DMS 273 treated with DMSO at 0.1 percent for 48 hours (cell line): Measurements from ENCODE around the gene CCDC93.
"Not testable (repeated sequence)": the region's sequence is repeated elsewhere in the genome, so short reads cannot be mapped to it uniquely, and the experiment has no call there.

Experiments used
- DNase-seq: peaks from one replicate; lab custom pipeline; 2025; lab: John Stamatoyannopoulos, UW

The CCDC93 gene

GRCh38 chr2:118046634-118047210 lies 32.9 kb upstream of the CCDC93 start:
- DNase-seq, result no peak

DNA sequence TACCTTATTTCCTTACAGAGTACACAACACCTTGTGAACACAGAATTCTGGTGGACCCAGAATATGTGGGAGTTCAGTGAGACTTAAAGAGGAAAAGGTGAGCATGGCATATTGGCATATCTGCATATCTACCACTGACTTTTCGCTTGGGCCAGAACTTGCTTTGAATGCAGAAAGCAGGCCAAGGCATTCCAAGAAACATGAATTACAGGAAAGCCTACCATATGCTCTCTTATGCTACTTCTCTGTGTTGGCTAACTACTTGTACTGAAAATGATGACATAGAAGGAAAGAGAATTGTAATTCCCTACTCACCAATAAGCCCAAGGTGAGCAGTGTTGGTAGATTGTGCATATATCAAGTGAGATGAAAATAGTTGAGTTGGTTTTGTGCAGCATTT lies 31.4 kb upstream of the CCDC93 start:
- no peak for DNase-seq

DNA sequence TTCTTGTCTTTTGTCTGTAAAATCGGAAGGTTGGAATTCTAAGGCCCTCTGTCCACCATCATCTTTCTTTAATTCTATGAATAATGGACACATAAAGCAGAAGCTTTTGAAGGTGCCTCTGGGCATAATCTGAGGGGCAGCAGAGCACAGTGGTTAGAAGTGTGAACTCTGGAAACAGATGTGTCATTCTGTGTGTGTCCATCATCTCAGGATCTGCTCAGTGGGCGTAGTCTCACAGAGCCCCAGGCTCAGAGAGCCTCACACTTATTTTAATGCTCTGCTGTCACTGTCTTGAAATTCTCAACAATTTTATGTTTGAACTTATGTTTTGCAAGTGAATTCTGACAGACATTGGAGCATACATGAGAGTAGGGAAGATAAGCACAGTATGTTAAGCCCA lies 31.0 kb upstream of the CCDC93 start:
- DNase-seq, result no peak

DNA sequence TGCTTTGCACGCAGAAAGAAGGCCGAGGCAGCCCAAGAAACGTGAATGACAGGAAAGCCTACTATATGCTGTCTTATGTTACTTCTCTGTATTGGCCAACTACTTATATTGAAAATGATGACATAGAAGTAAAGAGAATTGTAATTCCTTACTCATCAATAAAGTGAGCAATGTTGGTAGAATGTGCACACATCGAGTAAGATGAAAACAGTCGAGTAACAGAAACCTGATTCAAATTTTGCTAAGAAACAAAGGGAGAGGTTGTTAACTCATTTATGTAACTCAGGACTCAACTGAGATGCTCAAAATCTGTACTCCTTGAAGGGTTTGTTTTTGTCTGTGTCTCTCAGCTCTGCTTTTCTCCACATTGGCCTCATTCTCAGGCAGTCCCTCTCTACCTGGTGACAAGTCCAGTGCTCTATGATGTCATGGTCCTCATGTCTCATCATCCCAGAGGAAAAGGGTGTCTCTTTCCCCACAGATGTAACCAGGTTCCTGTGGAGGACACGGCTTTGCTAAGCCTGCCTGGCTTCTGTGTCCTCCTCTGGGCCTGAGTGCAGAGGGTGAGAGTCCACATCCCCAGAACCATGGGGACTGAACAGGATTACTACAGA lies 30.3 kb upstream of the CCDC93 start:
- DNase-seq, result no peak

DNA sequence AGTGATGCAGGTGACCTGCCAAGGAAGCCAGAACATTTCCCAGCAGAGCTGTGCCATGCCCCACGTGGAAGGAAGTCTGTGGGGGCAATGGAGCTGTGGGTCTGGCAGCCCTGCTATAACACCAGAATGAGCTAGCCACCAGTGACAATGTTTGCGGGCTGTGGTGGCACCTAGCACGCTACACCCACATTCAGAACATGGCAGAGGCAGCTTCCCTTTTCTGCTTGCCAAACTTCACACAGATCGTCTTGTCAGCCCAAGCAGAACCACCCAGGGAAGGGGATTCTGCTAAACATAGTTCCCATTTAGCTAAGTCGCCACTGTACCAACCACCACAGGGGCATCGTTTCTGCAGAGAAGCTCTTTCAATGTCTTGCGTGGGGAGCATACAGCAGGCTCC lies 27.0 kb upstream of the CCDC93 start:
- no peak for DNase-seq

DNA sequence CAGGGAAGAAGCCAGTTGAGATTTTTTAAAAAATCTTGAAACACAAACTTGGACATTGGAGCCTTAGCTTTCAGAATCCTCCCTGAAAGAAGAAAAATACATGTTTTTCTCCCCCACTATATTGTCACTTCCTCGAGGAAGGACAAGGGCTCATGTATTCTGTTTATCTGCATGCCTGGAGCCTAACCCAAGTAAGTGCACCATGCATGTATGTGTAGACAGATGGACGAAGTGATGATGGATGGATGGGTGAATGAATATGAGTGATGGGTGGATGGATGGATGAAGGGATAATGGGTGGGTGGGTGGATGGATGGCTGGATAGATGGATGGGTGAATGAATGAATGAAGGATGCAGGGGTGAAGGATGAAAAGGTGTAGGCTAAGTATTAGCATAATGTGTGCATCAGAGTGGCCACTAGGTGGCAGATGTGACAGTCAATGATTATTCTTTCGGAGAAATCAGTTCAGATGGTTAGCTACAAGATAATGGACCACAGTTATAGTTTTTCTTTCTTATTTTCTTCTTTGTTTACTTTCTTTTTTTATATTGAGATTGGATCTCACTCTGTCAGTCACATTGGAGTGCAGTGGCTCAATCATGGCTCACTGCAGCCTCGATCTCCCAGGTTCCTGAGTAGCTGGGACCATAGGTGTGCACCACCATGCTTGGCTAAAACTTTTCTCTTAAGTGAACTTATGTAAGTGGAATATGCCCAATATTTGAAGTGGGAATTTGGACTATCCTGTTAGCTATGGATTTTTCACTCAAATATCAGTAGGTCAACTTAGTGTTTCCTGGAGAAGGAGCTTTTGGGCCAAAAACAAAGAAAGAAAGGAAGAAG lies 18.5 kb upstream of the CCDC93 start:
- no peak for DNase-seq

DNA sequence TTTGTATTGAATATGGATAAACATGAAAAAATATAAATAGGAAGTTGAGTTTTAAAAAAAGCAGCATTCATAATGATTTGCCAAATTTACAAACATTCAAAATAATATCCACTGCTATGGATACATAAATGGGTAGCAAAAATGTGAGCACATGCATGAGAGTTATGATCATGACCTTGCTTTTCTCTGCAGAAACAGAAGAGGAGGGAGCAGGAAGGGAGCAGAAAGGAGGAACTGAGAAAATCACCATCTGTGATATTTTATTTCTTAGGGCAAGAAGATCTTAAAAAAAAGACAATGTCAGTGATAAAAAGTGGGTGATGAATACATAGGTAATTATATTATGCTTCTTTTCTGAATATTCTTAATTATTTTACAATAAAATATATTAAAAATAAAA lies 17.7 kb upstream of the CCDC93 start:
- DNase-seq, result no peak

DNA sequence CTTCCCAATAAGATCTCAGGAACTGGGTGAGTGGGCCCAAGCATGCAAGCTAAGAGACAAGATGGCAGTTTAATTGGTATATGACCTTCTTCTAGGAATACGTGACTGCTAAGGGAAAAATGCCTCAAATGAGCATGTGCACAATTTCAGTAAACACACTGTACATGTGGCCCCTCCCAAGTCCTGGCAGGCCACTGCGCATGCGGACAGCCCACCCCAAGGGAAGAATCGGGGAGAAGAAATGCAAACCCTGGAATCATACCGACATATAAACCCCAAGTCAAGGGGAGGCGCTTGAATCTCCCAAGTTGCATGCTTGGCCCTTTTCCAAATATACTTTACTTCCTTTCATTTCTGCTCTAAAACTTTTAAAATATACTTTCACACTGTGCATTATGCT lies 15.2 kb upstream of the CCDC93 start:
- DNase-seq, result no peak

DNA sequence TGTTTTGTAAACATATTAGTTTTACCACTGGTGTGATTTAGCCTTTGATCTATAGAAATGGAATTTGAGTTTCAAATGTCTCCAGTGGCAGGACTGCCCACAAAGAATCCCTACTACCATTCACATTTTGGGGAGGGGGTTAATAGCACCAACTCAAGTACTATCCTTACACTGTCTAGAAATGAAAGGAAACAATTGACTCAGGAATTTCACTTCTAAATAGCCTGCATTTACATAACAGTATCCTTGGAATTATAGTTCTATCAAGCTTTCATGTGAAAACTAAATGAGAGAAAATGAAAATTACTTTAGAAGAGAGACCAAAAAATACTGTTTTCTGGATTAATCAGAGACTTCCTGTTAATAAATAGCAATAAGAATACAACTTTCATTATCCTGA lies 7.5 kb upstream of the CCDC93 start:
- no peak for DNase-seq

DNA sequence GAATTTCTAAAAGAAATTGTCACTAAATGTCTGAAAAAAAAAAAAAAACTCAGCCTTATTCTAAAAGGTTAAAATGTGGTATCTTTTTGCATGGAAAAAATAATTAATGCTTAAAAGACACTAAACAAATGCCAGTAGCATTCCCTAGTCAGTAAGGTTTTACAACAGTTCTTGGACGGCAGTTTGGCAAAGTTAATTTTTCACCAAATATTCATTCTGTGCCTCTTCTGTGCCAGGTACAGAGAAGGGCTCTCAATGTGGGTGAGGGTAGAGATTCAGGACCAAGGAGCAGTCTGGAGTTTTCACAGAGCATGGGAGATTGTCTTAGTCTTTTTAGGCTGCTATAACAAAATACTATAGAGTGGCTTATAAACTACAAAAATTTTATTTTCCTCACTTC lies 6.0 kb upstream of the CCDC93 start:
- DNase-seq, result no peak

GRCh38 chr2:118016911-118017310 lies 3.0 kb upstream of the CCDC93 start:
- no peak for DNase-seq

DNA sequence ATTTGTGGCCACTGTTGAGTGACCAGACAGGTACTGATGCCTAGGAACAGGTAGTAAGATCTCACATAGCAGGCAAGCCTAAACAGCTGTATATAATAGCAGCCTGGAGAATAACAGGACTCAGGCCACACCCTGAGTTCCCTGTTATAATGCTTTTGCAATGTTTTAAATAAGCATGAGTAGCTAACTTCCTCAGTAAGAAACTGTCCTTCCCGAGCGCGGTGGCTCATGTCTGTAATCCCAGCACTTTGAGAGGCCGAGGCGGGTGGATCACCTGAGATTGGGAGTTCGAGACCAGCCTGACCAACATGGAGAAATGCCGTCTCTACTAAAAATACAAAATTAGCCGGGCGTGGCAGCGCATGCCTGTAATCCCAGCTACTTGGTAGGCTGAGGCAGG lies 1.9 kb upstream of the CCDC93 start:
- DNase-seq, result not testable (repeated sequence)

DNA sequence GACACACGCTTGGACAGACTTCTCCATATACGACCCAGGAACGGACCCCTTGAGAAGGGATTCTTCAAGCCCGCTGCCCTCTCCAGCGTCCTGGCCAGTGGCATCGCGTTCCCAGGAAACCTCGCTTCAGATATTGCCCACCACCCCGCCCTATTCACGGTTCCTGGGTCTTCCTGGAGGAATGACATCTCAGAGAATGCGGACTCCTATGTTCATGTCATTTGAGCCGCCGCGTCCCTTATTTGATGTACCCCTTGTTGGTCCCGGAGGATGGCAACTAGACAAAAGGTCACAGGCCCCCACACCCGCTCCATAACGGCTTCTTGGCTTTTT lies 588 bp upstream of the CCDC93 start:
- DNase-seq, result no peak

DNA sequence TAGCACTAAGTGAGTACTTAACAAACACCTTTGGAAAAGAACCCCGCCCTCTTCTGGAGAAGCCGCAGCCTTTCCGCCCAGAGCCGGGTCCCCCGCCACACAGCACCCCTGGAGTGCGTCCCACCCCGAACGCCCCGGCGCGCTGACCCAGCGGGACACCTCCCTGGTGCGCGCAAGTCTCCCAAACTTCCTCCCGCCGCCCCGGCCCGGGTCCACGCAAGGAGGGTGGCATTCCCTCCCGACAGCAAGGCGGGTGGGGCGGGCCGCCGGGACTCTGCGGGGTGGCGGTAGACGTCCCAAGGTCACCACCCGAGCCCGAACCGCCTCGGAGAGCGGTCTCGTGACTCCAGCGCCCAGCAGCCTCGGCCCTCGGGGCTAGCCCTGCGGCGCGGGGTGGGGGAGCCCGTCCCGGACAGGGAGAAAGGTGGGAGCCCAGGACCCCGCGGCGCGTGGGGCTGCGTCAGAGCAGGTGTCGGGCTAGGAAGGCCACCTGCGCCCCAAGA lies 598 bp downstream of the CCDC93 start:
- DNase-seq, result no peak

GRCh38 chr2:118012778-118013177 lies 1.1 kb downstream of the CCDC93 start:
- DNase-seq, result no peak

DNA sequence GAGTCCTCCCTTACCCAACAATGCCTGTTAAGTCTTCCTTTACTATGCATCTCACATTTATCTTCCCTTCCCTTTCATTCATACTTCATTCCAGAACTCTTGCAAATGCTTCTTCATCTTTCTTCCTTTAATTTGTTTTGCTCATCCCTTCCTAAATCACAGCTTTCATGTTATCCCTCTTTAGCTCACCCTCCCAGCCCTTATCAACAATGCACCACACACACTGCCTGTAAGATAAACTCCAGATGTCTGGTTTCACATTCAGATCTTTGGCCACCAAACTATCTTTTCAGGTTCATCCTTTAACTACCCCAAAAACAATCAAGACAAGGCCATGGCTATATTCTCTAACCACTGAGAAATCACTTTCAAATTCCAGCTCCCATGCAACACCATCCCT lies 3.4 kb downstream of the CCDC93 start:
- DNase-seq, result no peak

DNA sequence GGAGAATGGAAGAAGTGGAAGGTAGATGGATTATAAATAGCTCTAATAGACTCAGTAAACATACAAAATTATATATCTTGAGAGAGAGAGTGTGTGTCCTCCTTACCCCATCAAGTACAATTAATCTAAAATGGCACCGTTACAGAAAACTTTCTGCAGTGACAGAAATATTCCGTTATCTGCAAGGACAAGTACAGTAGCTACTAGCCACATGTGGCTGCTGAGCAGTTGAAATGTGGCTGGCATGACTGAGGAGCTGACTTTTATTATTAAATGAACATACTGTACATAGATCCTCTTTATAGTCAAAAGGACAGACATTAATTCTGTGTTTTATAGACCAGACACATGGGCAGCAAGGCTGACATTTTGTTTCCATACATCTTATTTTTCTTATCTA lies 7.0 kb downstream of the CCDC93 start:
- no peak for DNase-seq

- no peak for DNase-seq
Measured at GRCh38 chr2:118006326-118006725, 7.5 kb downstream of the CCDC93 start.

- DNase-seq, result peak; percentile 44
Measured at GRCh38 chr2:118003396-118003824, 10.5 kb downstream of the CCDC93 start.

DNA sequence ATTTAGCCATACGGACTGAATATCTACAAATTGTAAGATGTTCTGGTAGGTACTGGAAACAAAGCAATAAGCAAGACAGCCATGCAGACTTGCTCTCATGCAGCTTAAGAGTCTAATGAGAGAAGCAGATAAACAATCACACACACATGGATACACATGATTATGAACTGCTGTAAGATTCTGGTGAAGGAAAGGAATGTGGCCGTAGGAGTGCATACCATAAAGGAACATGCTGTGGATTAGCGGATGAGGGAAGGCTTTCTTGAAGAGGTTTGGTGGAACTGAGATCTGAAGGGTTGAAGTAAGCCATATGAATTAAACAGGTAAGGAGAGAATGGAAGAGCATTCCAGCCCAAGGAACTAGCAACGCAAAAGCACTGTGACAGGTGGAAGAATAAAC lies 13.8 kb downstream of the CCDC93 start:
- no peak for DNase-seq

GRCh38 chr2:117997872-117998454 lies 15.9 kb downstream of the CCDC93 start:
- DNase-seq, result no peak

DNA sequence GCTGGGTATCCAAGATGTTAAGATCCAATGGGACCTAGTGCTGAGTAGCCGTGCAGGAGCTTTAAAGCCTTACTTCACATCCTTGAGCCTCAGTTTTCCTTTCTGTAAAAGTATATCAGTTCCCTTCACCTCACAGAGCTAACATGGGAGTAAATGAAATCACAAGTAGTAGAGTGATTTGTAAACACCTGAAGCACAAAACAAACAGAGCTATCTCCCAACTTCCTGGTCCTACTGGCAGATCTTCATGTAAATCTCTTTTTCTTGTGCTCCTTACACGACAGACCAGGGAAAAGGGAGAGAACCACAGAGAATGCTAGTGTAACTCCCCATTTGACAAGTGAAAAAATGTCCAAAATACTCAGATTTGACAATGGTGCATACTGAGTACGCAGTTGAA lies 17.3 kb downstream of the CCDC93 start:
- DNase-seq, result no peak

- no peak for DNase-seq
Measured at GRCh38 chr2:117994729-117995128, 19.1 kb downstream of the CCDC93 start.
